SK-N-SH treated with all-trans-retinoic acid at 6 μM for 48 hours (cell line): Measurements from ENCODE around the gene PIKFYVE.

Source experiments
- ATAC-seq: fragments of 200-7000 bp; cut with Tn5 transposase; 3 replicates; pipeline ENCODE4 v1.9.1; 2020; ENCODE audit warnings: mild to moderate bottlenecking, moderate library complexity
- ARNTL ChIP-seq: fragments of 450-650 bp; formaldehyde crosslinking; IDR thresholded peaks from 2 replicates; pipeline ENCODE4 v1.5.0; 2020; ENCODE audit warnings: low read depth, mild to moderate bottlenecking, moderate library complexity, borderline replicate concordance
- BACH2 ChIP-seq: fragments of 250-450 bp; sonication (Bioruptor Pico); IDR thresholded peaks from 2 replicates; pipeline ENCODE4 v1.9.0; 2021; ENCODE audit warnings: mild to moderate bottlenecking, borderline replicate concordance
- CSDC2 ChIP-seq: fragments of 250-450 bp; sonication (Bioruptor Pico); IDR thresholded peaks from 2 replicates; pipeline ENCODE4 v1.5.0; 2020; ENCODE audit warnings: mild to moderate bottlenecking, moderate library complexity
- ESRRG ChIP-seq: fragments of 250-450 bp; sonication (Bioruptor Pico); IDR thresholded peaks from 2 replicates; pipeline ENCODE4 v1.6.1; 2021; ENCODE audit warnings: mild to moderate bottlenecking
- GLIS3 ChIP-seq: fragments of 250-450 bp; sonication (Bioruptor Pico); IDR thresholded peaks from 2 replicates; pipeline ENCODE4 v1.5.0; 2020; ENCODE audit warnings: mild to moderate bottlenecking, moderate library complexity
- ISL1 ChIP-seq: fragments of 250-450 bp; sonication (Bioruptor Pico); IDR thresholded peaks from 2 replicates; pipeline ENCODE4 v2.1.2; 2022; ENCODE audit warnings: mild to moderate bottlenecking, moderate library complexity
- OSR1 ChIP-seq: fragments of 250-450 bp; sonication (Bioruptor Pico); IDR thresholded peaks from 2 replicates; pipeline ENCODE4 v1.8.0; 2022; ENCODE audit warnings: moderate library complexity, mild to moderate bottlenecking, inconsistent platforms
- PATZ1 ChIP-seq: fragments of 250-450 bp; sonication (Bioruptor Pico); IDR thresholded peaks from 2 replicates; pipeline ENCODE4 v1.8.0; 2020; ENCODE audit warnings: mild to moderate bottlenecking, moderate library complexity, borderline replicate concordance
- PPARA ChIP-seq: fragments of 250-450 bp; sonication (Bioruptor Pico); IDR thresholded peaks from 2 replicates; pipeline ENCODE4 v1.5.0; 2020; ENCODE audit warnings: mild to moderate bottlenecking, borderline replicate concordance
- RARB ChIP-seq: fragments of 250-450 bp; sonication (Bioruptor Pico); IDR thresholded peaks from 2 replicates; pipeline ENCODE4 v1.8.0; 2021; ENCODE audit warnings: mild to moderate bottlenecking, moderate library complexity
- SNAI2 ChIP-seq: fragments of 250-450 bp; sonication (Bioruptor Pico); IDR thresholded peaks from 2 replicates; pipeline ENCODE4 v1.5.0; 2020; ENCODE audit warnings: mild to moderate bottlenecking, moderate library complexity
- TCF4 ChIP-seq: fragments of 250-450 bp; sonication (Bioruptor Pico); IDR thresholded peaks from 2 replicates; pipeline ENCODE4 v1.8.0; 2021; ENCODE audit warnings: mild to moderate bottlenecking, moderate library complexity, borderline replicate concordance
- TOX ChIP-seq: fragments of 250-450 bp; sonication (Bioruptor Pico); IDR thresholded peaks from 2 replicates; pipeline ENCODE4 v1.8.0; 2021; ENCODE audit warnings: mild to moderate bottlenecking, moderate library complexity, borderline replicate concordance
- ZC3H10 ChIP-seq: fragments of 250-450 bp; sonication (Bioruptor Pico); IDR thresholded peaks from 2 replicates; pipeline ENCODE4 v1.5.1; 2021; ENCODE audit warnings: mild to moderate bottlenecking, moderate library complexity
- ZFP3 ChIP-seq: fragments of 250-450 bp; sonication (Bioruptor Pico); IDR thresholded peaks from 2 replicates; pipeline ENCODE4 v1.5.0; 2020; ENCODE audit warnings: mild to moderate bottlenecking, moderate library complexity
- ZFP30 ChIP-seq: fragments of 450-650 bp; formaldehyde crosslinking; IDR thresholded peaks from 2 replicates; pipeline ENCODE4 v1.5.0; 2022; ENCODE audit warnings: mild to moderate bottlenecking, moderate library complexity
- ZNF565 ChIP-seq: fragments of 450-650 bp; formaldehyde crosslinking; conservative IDR thresholded peaks from 2 replicates; pipeline ENCODE4 v1.5.0; 2020; ENCODE audit warnings: low read depth, mild to moderate bottlenecking, moderate library complexity
- ZNF8 ChIP-seq: fragments of 450-650 bp; formaldehyde crosslinking; IDR thresholded peaks from 2 replicates; pipeline ENCODE4 v1.5.0; 2020; ENCODE audit warnings: mild to moderate bottlenecking, moderate library complexity
- TF ChIP-seq, protein P1 (sequence below): fragments of 250-450 bp; sonication (Bioruptor Pico); IDR thresholded peaks from 2 replicates; pipeline ENCODE4 v1.5.1; 2020; ENCODE audit warnings: low read depth, mild to moderate bottlenecking, moderate library complexity
- TF ChIP-seq, protein P2 (sequence below): fragments of 250-450 bp; sonication (Bioruptor Pico); IDR thresholded peaks from 2 replicates; pipeline ENCODE4 v1.8.0; 2021; ENCODE audit warnings: low read depth, mild to moderate bottlenecking, moderate library complexity, borderline replicate concordance
- TF ChIP-seq, protein P3 (sequence below): fragments of 250-450 bp; sonication (Bioruptor Pico); IDR thresholded peaks from 2 replicates; pipeline ENCODE4 v1.5.0; 2020; ENCODE audit warnings: mild to moderate bottlenecking, moderate library complexity
- TF ChIP-seq, protein P4 (sequence below): fragments of 250-450 bp; sonication (Bioruptor Pico); IDR thresholded peaks from 2 replicates; pipeline ENCODE4 v1.5.1; 2021; ENCODE audit warnings: mild to moderate bottlenecking, moderate library complexity

Gene PIKFYVE

DNA sequence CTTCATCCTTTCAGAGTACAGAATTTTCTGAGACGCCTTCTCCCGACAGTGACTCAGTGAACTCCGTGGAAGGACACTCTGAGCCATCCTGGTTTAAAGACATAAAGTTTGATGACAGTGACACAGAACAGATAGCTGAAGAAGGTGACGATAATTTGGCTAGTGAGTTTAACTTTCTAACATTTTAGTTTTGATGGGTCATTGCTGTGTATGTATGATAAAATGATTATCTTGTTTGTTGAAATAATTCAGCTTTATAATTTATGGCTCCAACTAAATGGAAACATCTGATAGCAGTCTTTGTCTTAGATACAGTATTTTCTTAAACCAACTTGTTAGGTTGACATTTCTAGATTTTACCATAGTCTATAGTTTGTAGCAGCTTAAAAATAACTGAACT is 38.1 kb downstream of the PIKFYVE start (continued):
- TF ChIP-seq, protein P1, sequence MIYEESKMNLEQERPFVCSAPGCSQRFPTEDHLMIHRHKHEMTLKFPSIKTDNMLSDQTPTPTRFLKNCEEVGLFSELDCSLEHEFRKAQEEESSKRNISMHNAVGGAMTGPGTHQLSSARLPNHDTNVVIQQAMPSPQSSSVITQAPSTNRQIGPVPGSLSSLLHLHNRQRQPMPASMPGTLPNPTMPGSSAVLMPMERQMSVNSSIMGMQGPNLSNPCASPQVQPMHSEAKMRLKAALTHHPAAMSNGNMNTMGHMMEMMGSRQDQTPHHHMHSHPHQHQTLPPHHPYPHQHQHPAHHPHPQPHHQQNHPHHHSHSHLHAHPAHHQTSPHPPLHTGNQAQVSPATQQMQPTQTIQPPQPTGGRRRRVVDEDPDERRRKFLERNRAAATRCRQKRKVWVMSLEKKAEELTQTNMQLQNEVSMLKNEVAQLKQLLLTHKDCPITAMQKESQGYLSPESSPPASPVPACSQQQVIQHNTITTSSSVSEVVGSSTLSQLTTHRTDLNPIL (CRISPR knock-in tag): no peak
- TF ChIP-seq ZC3H10 (CRISPR knock-in tag) (no peak), CSDC2 (no peak), RARB (CRISPR knock-in tag) (no peak), TOX (CRISPR knock-in tag) (no peak), ZNF8 (CRISPR knock-in tag) (no peak), ESRRG (CRISPR knock-in tag) (no peak), ZFP30 (CRISPR knock-in tag) (no peak), GLIS3 (CRISPR knock-in tag) (no peak), SNAI2 (CRISPR knock-in tag) (no peak), PPARA (CRISPR knock-in tag) (no peak)
- TF ChIP-seq, protein P2, sequence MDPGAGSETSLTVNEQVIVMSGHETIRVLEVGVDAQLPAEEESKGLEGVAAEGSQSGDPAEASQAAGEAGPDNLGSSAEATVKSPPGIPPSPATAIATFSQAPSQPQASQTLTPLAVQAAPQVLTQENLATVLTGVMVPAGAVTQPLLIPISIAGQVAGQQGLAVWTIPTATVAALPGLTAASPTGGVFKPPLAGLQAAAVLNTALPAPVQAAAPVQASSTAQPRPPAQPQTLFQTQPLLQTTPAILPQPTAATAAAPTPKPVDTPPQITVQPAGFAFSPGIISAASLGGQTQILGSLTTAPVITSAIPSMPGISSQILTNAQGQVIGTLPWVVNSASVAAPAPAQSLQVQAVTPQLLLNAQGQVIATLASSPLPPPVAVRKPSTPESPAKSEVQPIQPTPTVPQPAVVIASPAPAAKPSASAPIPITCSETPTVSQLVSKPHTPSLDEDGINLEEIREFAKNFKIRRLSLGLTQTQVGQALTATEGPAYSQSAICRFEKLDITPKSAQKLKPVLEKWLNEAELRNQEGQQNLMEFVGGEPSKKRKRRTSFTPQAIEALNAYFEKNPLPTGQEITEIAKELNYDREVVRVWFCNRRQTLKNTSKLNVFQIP (CRISPR knock-in tag): no peak
- TF ChIP-seq, all 23 proteins: peak for 0

GRCh38 chr2:208304695-208305094 is 38.6 kb downstream of the PIKFYVE start:
- no peak for ATAC-seq
- TF ChIP-seq ARNTL (CRISPR knock-in tag) (no peak), ZNF565 (CRISPR knock-in tag) (no peak), TCF4 (no peak), ZFP3 (no peak), PATZ1 (CRISPR knock-in tag) (no peak), ESRRG (CRISPR knock-in tag) (no peak), RARB (CRISPR knock-in tag) (no peak), GLIS3 (CRISPR knock-in tag) (no peak), CSDC2 (no peak)
- TF ChIP-seq, protein P3, sequence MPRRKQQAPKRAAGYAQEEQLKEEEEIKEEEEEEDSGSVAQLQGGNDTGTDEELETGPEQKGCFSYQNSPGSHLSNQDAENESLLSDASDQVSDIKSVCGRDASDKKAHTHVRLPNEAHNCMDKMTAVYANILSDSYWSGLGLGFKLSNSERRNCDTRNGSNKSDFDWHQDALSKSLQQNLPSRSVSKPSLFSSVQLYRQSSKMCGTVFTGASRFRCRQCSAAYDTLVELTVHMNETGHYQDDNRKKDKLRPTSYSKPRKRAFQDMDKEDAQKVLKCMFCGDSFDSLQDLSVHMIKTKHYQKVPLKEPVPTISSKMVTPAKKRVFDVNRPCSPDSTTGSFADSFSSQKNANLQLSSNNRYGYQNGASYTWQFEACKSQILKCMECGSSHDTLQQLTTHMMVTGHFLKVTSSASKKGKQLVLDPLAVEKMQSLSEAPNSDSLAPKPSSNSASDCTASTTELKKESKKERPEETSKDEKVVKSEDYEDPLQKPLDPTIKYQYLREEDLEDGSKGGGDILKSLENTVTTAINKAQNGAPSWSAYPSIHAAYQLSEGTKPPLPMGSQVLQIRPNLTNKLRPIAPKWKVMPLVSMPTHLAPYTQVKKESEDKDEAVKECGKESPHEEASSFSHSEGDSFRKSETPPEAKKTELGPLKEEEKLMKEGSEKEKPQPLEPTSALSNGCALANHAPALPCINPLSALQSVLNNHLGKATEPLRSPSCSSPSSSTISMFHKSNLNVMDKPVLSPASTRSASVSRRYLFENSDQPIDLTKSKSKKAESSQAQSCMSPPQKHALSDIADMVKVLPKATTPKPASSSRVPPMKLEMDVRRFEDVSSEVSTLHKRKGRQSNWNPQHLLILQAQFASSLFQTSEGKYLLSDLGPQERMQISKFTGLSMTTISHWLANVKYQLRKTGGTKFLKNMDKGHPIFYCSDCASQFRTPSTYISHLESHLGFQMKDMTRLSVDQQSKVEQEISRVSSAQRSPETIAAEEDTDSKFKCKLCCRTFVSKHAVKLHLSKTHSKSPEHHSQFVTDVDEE (CRISPR knock-in tag): no peak
- TF ChIP-seq, protein P2 (CRISPR knock-in tag): no peak

- ATAC-seq: no peak
- TF ChIP-seq TCF4 (no peak), ZNF8 (CRISPR knock-in tag) (no peak), OSR1 (CRISPR knock-in tag) (no peak), ZFP3 (no peak), TOX (CRISPR knock-in tag) (no peak), ESRRG (CRISPR knock-in tag) (no peak), ZFP30 (CRISPR knock-in tag) (no peak), CSDC2 (no peak), BACH2 (CRISPR knock-in tag) (no peak), PPARA (CRISPR knock-in tag) (no peak), RARB (CRISPR knock-in tag) (no peak), ISL1 (CRISPR knock-in tag) (no peak)
- TF ChIP-seq, protein P4, sequence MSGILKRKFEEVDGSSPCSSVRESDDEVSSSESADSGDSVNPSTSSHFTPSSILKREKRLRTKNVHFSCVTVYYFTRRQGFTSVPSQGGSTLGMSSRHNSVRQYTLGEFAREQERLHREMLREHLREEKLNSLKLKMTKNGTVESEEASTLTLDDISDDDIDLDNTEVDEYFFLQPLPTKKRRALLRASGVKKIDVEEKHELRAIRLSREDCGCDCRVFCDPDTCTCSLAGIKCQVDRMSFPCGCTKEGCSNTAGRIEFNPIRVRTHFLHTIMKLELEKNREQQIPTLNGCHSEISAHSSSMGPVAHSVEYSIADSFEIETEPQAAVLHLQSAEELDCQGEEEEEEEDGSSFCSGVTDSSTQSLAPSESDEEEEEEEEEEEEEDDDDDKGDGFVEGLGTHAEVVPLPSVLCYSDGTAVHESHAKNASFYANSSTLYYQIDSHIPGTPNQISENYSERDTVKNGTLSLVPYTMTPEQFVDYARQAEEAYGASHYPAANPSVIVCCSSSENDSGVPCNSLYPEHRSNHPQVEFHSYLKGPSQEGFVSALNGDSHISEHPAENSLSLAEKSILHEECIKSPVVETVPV (CRISPR knock-in tag): no peak
Measured at GRCh38 chr2:208306291-208306690, 40.2 kb downstream of the PIKFYVE start.
